Neural cell (in vitro differentiated cells): ENCODE results near the gene TPRKB.

Experiments used
- EP300 ChIP-seq: fragments of 450-650 bp; conservative IDR thresholded peaks from 2 replicates; pipeline ENCODE4 v1.6.1; 2014; ENCODE audit warnings: antibody characterized with exemption, mild to moderate bottlenecking, moderate library complexity; ENCODE audit not compliant: poor library complexity, severe bottlenecking
- EZH2 ChIP-seq: fragments of 200-600, 300-800 bp; shearing (Covaris generic), sonication (generic); IDR thresholded peaks from 2 replicates; pipeline ENCODE4 v1.6.1; 2014; ENCODE audit warnings: antibody characterized with exemption, low read length, borderline replicate concordance, mild to moderate bottlenecking; ENCODE audit not compliant: insufficient read depth, poor library complexity, severe bottlenecking
- POLR2AphosphoS5 ChIP-seq: IDR thresholded peaks from 2 replicates; pipeline ENCODE4 v1.6.1; 2012
- RAD21 ChIP-seq: fragments of 450-650 bp; conservative IDR thresholded peaks from 2 replicates; pipeline ENCODE4 v1.6.1; 2014; ENCODE audit warnings: antibody characterized with exemption, mild to moderate bottlenecking, moderate library complexity
- SMC3 ChIP-seq: fragments of 450-650 bp; conservative IDR thresholded peaks from 2 replicates; pipeline ENCODE4 v1.6.1; 2014; ENCODE audit warnings: antibody characterized with exemption, mild to moderate bottlenecking, moderate library complexity; ENCODE audit not compliant: poor library complexity
- TAF1 ChIP-seq: IDR thresholded peaks from 2 replicates; pipeline ENCODE4 v1.6.1; 2012; ENCODE audit warnings: low read depth
- TF ChIP-seq, protein P1 (sequence below): fragments of 450-650 bp; IDR thresholded peaks from 2 replicates; pipeline ENCODE4 v1.5.1; 2014; ENCODE audit warnings: antibody characterized with exemption, mild to moderate bottlenecking, moderate library complexity; ENCODE audit not compliant: poor library complexity, severe bottlenecking
- TF ChIP-seq, protein P2 (sequence below): IDR thresholded peaks from 2 replicates; pipeline ENCODE4 v1.6.1; 2012; ENCODE audit warnings: borderline replicate concordance

DNA sequence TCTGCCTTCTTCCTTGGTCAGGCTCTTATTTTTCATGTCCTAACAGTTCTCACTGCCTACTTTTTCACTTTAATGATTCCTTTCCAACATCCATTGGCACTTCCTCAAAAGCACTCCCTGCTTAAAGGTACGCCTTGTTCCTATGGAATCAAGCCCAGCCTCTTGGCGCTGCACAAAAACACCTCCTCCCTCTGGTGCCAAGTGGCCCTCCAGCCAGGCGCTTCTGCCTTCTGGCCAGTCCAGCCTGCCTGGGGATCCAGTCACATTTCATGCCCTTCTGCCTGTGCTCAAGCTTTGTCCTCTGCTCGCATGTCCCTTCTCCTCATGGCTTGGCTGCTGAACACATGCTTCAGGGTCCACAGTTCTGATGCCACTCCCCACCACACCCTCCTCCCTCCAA, 6.3 kb downstream of the TPRKB start:
- TF ChIP-seq, protein P1, sequence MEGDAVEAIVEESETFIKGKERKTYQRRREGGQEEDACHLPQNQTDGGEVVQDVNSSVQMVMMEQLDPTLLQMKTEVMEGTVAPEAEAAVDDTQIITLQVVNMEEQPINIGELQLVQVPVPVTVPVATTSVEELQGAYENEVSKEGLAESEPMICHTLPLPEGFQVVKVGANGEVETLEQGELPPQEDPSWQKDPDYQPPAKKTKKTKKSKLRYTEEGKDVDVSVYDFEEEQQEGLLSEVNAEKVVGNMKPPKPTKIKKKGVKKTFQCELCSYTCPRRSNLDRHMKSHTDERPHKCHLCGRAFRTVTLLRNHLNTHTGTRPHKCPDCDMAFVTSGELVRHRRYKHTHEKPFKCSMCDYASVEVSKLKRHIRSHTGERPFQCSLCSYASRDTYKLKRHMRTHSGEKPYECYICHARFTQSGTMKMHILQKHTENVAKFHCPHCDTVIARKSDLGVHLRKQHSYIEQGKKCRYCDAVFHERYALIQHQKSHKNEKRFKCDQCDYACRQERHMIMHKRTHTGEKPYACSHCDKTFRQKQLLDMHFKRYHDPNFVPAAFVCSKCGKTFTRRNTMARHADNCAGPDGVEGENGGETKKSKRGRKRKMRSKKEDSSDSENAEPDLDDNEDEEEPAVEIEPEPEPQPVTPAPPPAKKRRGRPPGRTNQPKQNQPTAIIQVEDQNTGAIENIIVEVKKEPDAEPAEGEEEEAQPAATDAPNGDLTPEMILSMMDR: no peak
- TF ChIP-seq EZH2 (no peak), RAD21 (no peak), POLR2AphosphoS5 (no peak), EP300 (no peak), TAF1 (no peak), SMC3 (no peak)
- TF ChIP-seq, protein P2, sequence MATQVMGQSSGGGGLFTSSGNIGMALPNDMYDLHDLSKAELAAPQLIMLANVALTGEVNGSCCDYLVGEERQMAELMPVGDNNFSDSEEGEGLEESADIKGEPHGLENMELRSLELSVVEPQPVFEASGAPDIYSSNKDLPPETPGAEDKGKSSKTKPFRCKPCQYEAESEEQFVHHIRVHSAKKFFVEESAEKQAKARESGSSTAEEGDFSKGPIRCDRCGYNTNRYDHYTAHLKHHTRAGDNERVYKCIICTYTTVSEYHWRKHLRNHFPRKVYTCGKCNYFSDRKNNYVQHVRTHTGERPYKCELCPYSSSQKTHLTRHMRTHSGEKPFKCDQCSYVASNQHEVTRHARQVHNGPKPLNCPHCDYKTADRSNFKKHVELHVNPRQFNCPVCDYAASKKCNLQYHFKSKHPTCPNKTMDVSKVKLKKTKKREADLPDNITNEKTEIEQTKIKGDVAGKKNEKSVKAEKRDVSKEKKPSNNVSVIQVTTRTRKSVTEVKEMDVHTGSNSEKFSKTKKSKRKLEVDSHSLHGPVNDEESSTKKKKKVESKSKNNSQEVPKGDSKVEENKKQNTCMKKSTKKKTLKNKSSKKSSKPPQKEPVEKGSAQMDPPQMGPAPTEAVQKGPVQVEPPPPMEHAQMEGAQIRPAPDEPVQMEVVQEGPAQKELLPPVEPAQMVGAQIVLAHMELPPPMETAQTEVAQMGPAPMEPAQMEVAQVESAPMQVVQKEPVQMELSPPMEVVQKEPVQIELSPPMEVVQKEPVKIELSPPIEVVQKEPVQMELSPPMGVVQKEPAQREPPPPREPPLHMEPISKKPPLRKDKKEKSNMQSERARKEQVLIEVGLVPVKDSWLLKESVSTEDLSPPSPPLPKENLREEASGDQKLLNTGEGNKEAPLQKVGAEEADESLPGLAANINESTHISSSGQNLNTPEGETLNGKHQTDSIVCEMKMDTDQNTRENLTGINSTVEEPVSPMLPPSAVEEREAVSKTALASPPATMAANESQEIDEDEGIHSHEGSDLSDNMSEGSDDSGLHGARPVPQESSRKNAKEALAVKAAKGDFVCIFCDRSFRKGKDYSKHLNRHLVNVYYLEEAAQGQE: no peak
